CD8-positive, alpha-beta memory T cell (primary cell): ENCODE data around the gene VTI1A. TPM values are rescaled to one million over a fixed set of nuclear protein-coding genes. Genes with fewer than 3 reads are reported as not detected.

Experiments used
- CTCF ChIA-PET: fragments of 350-600 bp; sonication (Branson Sonifier 250); formaldehyde crosslinking; loops from one replicate; lab custom pipeline; 2021; ENCODE audit warnings: antibody characterized with exemption; lab: Charles Lee
- POLR2A ChIA-PET: fragments of 350-600 bp; sonication (Branson Sonifier 250); formaldehyde crosslinking; loops from one replicate; lab custom pipeline; 2021; ENCODE audit warnings: antibody characterized with exemption; lab: Charles Lee
- DNase-seq, 5 donors: peaks; one replicate each; pipeline versions ENCODE4 v3.0.0 to v3.0.0-alpha.2; 2020 to 2022; ENCODE audit warnings: mixed read lengths in 1 of 5
- H3K27ac ChIP-seq: one replicate; pipeline ENCODE4 v1.7.0; 2013; ENCODE audit warnings: low read depth, mild to moderate bottlenecking, low read length, moderate library complexity
- H3K27me3 ChIP-seq: 2 replicates; pipeline ENCODE4 v1.7.0; 2013; ENCODE audit warnings: low read length, mild to moderate bottlenecking; ENCODE audit not compliant: insufficient read depth, poor library complexity, severe bottlenecking
- H3K36me3 ChIP-seq: 2 replicates; pipeline ENCODE4 v1.7.0; 2013; ENCODE audit warnings: mild to moderate bottlenecking, low read length, moderate library complexity; ENCODE audit not compliant: insufficient read depth
- H3K4me1 ChIP-seq: 2 replicates; pipeline ENCODE4 v1.7.0; 2013; ENCODE audit warnings: mild to moderate bottlenecking, low read length, moderate library complexity; ENCODE audit not compliant: insufficient read depth
- H3K4me3 ChIP-seq: 2 replicates; pipeline ENCODE4 v1.7.0; 2013; ENCODE audit warnings: mild to moderate bottlenecking, low read length
- H3K9me3 ChIP-seq: 2 replicates; pipeline ENCODE4 v1.7.0; 2013; ENCODE audit warnings: mild to moderate bottlenecking, low read length
- H3K27ac Mint-ChIP-seq, 8 donors: one replicate each; pipeline ENCODE4 v1.8.0; 2020 to 2021; ENCODE audit warnings: mixed read lengths in 8 of 8, mild to moderate bottlenecking in 6 of 8, inconsistent platforms in 3 of 8, moderate library complexity in 3 of 8
- H3K27me3 Mint-ChIP-seq, 2 donors: one replicate each; pipeline ENCODE4 v1.8.0; 2020 to 2021; ENCODE audit warnings: mixed read lengths in 2 of 2, mild to moderate bottlenecking in 1 of 2, moderate library complexity in 1 of 2
- H3K36me3 Mint-ChIP-seq, 3 donors: one replicate each; pipeline ENCODE4 v1.8.0; 2020 to 2021; ENCODE audit warnings: mixed read lengths in 3 of 3, inconsistent platforms in 1 of 3, mild to moderate bottlenecking in 1 of 3
- H3K4me1 Mint-ChIP-seq, 3 donors: one replicate each; pipeline ENCODE4 v1.8.0; 2020 to 2021; ENCODE audit warnings: mixed read lengths in 3 of 3, inconsistent platforms in 1 of 3, mild to moderate bottlenecking in 1 of 3
- H3K4me3 Mint-ChIP-seq, 7 donors: one replicate each; pipeline ENCODE4 v1.8.0; 2020 to 2021; ENCODE audit warnings: mixed read lengths in 7 of 7, mild to moderate bottlenecking in 6 of 7, moderate library complexity in 4 of 7, inconsistent platforms in 2 of 7
- H3K9me3 Mint-ChIP-seq, 5 donors: one replicate each; pipeline ENCODE4 v1.8.0; 2020 to 2022; ENCODE audit warnings: mixed read lengths in 5 of 5, mild to moderate bottlenecking in 3 of 5, moderate library complexity in 2 of 5, inconsistent platforms in 1 of 5
- polyA plus RNA-seq: library from polyadenylated mRNA; unstranded; fragments of 300-500 nt; fragmentation: Illumina TruSeq; gene quantifications from one replicate; pipeline ENCODE4 v1.2.3, GENCODE V29; 2021
- total RNA-seq, 2 experiments: library from RNA; stranded (reverse); gene quantifications; one replicate each; pipeline ENCODE4 v1.2.3, GENCODE V29; 2021

VTI1A gene
- total and polyA plus RNA-seq, 3 experiments from 2014 or later: 28.1 to 40.1 (median 38.2) TPM

DNA sequence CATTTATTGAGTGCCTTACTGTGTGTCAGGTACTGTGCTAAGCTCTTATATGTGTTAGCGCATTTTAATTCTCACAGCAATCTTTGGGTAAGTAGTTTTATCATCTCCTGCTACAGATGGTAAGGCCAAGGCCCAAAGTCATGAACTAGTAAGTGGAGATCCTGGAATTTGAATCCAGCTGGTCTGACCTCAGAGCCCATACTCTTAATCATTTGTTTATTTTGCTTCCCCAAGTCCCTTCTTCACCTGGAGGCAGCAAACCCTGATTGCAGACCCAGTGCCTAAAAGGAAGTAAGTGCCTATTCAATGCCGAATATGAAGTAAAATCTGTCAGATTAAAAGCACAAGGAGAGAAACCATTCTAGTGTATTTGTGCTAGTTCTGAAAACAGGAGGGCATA is 320.1 kb downstream of the VTI1A start:
- CTCF ChIA-PET: no interaction called here
- Histone ChIP-seq H3K27me3 (no peaks in the 10 kb centered on the region), H3K36me3 (no peaks in the 10 kb centered on the region), H3K4me3 (no peak overlapping the region), H3K9me3 (no peaks in the 10 kb centered on the region), H3K4me1 (no peaks in the 10 kb centered on the region), H3K27ac (no peak overlapping the region)
- Mint-ChIP-seq H3K27me3 (no peaks in the 10 kb centered on the region), H3K27ac (peak overlapping the region in 1 of 8 donors; percentile 7), H3K36me3 (peaks cover 6 to 13% (median 12%) of the 10 kb centered on the region in 3 donors), H3K4me1 (peaks cover 0 to 5% (median 0%) of the 10 kb centered on the region in 3 donors), H3K4me3 (no peak overlapping the region), H3K9me3 (no peaks in the 10 kb centered on the region)
- POLR2A ChIA-PET: no interaction called here
- DNase-seq: no peak

DNA sequence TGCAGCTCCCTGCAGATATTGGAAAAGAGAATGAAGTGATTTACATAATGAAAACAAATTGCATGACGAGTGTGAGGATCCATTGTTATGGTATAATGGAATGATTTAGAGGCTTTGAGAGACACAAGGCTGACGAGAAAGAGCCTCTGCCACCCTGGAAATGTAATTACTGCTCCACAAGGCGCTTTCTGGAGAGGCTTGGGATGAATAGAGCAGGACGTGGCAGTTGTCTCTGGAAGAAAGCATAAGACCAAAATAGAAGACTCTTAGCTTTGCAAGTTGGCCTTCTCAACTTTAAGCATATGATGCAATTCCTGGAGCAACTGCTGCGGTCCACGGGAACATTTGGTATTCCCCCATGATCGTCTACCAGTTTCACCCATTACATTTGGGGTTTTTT is 321.1 kb downstream of the VTI1A start:
- CTCF ChIA-PET: no interaction called here
- Histone ChIP-seq H3K4me3 (no peak overlapping the region), H3K9me3 (no peaks in the 10 kb centered on the region), H3K27me3 (no peaks in the 10 kb centered on the region), H3K4me1 (no peaks in the 10 kb centered on the region), H3K27ac (no peak overlapping the region), H3K36me3 (no peaks in the 10 kb centered on the region)
- Mint-ChIP-seq H3K27me3 (no peaks in the 10 kb centered on the region), H3K9me3 (no peaks in the 10 kb centered on the region), H3K36me3 (peaks cover 6 to 13% (median 11%) of the 10 kb centered on the region in 3 donors), H3K4me1 (peaks cover 0 to 5% (median 0%) of the 10 kb centered on the region in 3 donors), H3K4me3 (no peak overlapping the region), H3K27ac (peak overlapping the region in 1 of 8 donors; percentile 91)
- no peak for DNase-seq
- POLR2A ChIA-PET: no interaction called here

DNA sequence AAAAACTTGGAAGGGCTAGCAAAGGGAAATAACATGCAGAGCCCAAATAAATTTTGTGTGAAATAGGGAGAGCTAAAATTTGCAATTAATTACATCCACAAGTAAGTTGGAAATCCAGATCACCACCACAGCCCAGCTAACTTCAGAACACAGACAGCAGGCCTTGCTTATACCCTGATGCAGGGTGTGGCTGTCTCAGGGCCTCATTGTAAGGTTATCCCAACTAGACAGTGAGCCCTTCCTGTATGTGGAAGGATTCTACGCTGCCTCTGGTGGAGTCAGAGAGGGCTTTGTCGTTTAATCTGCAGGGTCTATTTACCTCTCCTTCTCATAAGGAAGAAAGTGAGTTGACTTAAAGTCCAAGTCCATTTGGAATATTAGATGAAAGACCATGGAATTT is 322.1 kb downstream of the VTI1A start:
- Mint-ChIP-seq H3K4me3 (no peak overlapping the region), H3K9me3 (no peaks in the 10 kb centered on the region), H3K36me3 (peaks cover 6 to 15% (median 14%) of the 10 kb centered on the region in 3 donors), H3K4me1 (peaks cover 0 to 5% (median 0%) of the 10 kb centered on the region in 3 donors), H3K27me3 (no peaks in the 10 kb centered on the region), H3K27ac (no peak overlapping the region)
- ChIA-PET POLR2A (no interaction called here), CTCF (no interaction called here)
- DNase-seq: no peak
- Histone ChIP-seq H3K27me3 (no peaks in the 10 kb centered on the region), H3K36me3 (no peaks in the 10 kb centered on the region), H3K4me3 (no peak overlapping the region), H3K4me1 (no peaks in the 10 kb centered on the region), H3K9me3 (no peaks in the 10 kb centered on the region), H3K27ac (no peak overlapping the region)

- ChIA-PET CTCF (no interaction called here), POLR2A (no interaction called here)
- Mint-ChIP-seq H3K9me3 (no peaks in the 10 kb centered on the region), H3K4me1 (peaks cover 0 to 5% (median 0%) of the 10 kb centered on the region in 3 donors), H3K27me3 (no peaks in the 10 kb centered on the region), H3K4me3 (no peak overlapping the region), H3K36me3 (peaks cover 6 to 15% (median 13%) of the 10 kb centered on the region in 3 donors), H3K27ac (no peak overlapping the region)
- H3K4me3 ChIP-seq: no peak overlapping the region
- no peaks in the 10 kb centered on the region for H3K27me3 ChIP-seq
- H3K4me1 ChIP-seq: no peaks in the 10 kb centered on the region
- no peaks in the 10 kb centered on the region for H3K9me3 ChIP-seq
- no peaks in the 10 kb centered on the region for H3K36me3 ChIP-seq
- no peak for DNase-seq
- no peak overlapping the region for H3K27ac ChIP-seq
Observed at GRCh38 chr10:112769611-112770370, 322.8 kb downstream of the VTI1A start.

- Histone ChIP-seq H3K4me1 (no peaks in the 10 kb centered on the region), H3K27me3 (no peaks in the 10 kb centered on the region), H3K4me3 (no peak overlapping the region), H3K9me3 (no peaks in the 10 kb centered on the region), H3K36me3 (no peaks in the 10 kb centered on the region), H3K27ac (no peak overlapping the region)
- Mint-ChIP-seq H3K36me3 (peaks cover 9 to 15% (median 11%) of the 10 kb centered on the region in 3 donors), H3K9me3 (no peaks in the 10 kb centered on the region), H3K4me1 (no peaks in the 10 kb centered on the region), H3K27ac (no peak overlapping the region), H3K27me3 (peaks cover 0 to 2% of the 10 kb centered on the region in 2 donors), H3K4me3 (no peak overlapping the region)
- no peak for DNase-seq
- ChIA-PET POLR2A (interaction anchor here (0.6 kb wide), 1 partner anchor 150 kb away, joined by 3 read pairs; no protein-coding TSS in a partner anchor), CTCF (no interaction called here)
Observed at GRCh38 chr10:112771733-112772132, 324.7 kb downstream of the VTI1A start.

DNA sequence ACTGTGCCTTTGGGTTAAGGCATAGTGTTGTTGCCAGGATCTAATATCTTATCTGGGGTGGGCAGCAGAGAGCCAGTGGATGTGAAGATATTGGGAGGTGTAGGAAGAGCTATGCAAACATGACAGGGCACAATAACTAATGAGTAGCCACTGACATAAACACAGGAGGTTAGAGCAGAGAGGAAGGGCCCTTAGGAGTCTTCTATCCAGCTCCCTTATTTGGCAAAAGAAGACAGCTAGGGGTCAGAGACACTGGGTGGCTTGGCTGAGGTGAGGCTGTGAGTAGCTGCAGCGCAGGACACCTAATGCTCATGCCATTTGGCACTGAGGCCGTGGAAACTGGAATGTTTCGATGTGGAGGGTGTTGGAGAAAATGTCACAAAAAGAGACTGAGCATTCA is 326.8 kb downstream of the VTI1A start:
- no peak overlapping the region for H3K4me3 ChIP-seq
- peak overlapping the region in 2 of 8 donors; percentile 0 to 1 for H3K27ac Mint-ChIP-seq
- H3K9me3 Mint-ChIP-seq: no peaks in the 10 kb centered on the region
- ChIA-PET POLR2A (no interaction called here), CTCF (interaction anchor here (0.9 kb wide), 1 partner anchor 9 kb away, joined by 3 read pairs; no protein-coding TSS in a partner anchor)
- H3K4me3 Mint-ChIP-seq: no peak overlapping the region
- peaks cover 8 to 15% (median 11%) of the 10 kb centered on the region in 3 donors for H3K36me3 Mint-ChIP-seq
- no peak overlapping the region for H3K27ac ChIP-seq
- H3K4me1 ChIP-seq: no peaks in the 10 kb centered on the region
- H3K36me3 ChIP-seq: no peaks in the 10 kb centered on the region
- H3K9me3 ChIP-seq: no peaks in the 10 kb centered on the region
- no peaks in the 10 kb centered on the region for H3K4me1 Mint-ChIP-seq
- peaks cover 0 to 2% of the 10 kb centered on the region in 2 donors for H3K27me3 Mint-ChIP-seq
- no peak for DNase-seq
- no peaks in the 10 kb centered on the region for H3K27me3 ChIP-seq

DNA sequence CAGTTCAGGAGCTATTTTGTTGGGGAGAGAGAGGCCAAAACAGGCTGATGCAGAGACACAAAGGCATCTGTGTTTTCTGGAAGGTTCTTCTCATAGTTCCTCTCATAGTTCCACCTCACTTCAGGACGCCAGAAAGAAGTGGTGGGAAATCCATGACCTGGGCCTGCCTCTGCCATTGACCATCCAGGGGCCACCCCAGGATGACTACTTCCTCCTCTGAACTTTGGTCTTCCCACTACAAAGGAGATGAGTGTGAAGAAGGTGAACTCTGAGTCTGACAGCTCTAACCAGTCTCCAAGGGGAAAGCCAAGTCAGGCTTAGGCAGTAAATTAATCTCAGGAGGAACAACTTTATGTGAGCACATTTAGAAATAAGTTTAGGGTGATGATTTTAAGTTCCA is 327.2 kb downstream of the VTI1A start:
- Histone ChIP-seq H3K4me1 (no peaks in the 10 kb centered on the region), H3K27ac (no peak overlapping the region), H3K4me3 (no peak overlapping the region), H3K9me3 (no peaks in the 10 kb centered on the region), H3K27me3 (no peaks in the 10 kb centered on the region), H3K36me3 (no peaks in the 10 kb centered on the region)
- no peak for DNase-seq
- H3K4me1 Mint-ChIP-seq: no peaks in the 10 kb centered on the region
- H3K27me3 Mint-ChIP-seq: peaks cover 0 to 2% of the 10 kb centered on the region in 2 donors
- peaks cover 8 to 15% (median 11%) of the 10 kb centered on the region in 3 donors for H3K36me3 Mint-ChIP-seq
- no peak overlapping the region for H3K4me3 Mint-ChIP-seq
- ChIA-PET CTCF (interaction anchor here (0.9 kb wide), 1 partner anchor 9 kb away, joined by 3 read pairs; no protein-coding TSS in a partner anchor), POLR2A (no interaction called here)
- H3K9me3 Mint-ChIP-seq: no peaks in the 10 kb centered on the region
- H3K27ac Mint-ChIP-seq: no peak overlapping the region

GRCh38 chr10:112774798-112775197 is 327.8 kb downstream of the VTI1A start:
- Mint-ChIP-seq H3K27me3 (peaks cover 0 to 2% of the 10 kb centered on the region in 2 donors), H3K4me3 (no peak overlapping the region), H3K27ac (no peak overlapping the region), H3K36me3 (peaks cover 9 to 15% (median 14%) of the 10 kb centered on the region in 3 donors), H3K9me3 (no peaks in the 10 kb centered on the region), H3K4me1 (no peaks in the 10 kb centered on the region)
- POLR2A ChIA-PET: no interaction called here
- no peak for DNase-seq
- Histone ChIP-seq H3K27me3 (no peaks in the 10 kb centered on the region), H3K36me3 (no peaks in the 10 kb centered on the region), H3K4me1 (no peaks in the 10 kb centered on the region), H3K9me3 (no peaks in the 10 kb centered on the region), H3K27ac (no peak overlapping the region), H3K4me3 (no peak overlapping the region)
- CTCF ChIA-PET: no interaction called here
